Natural killer cell treated with Interleukin-12 subunit alpha and Interleukin-12 subunit beta and Interleukin-15 and Interleukin-18, amount 100 ng/mL, for 72 hours (primary cell): ENCODE results near the gene RALGPS1. TPM values are rescaled to one million over a fixed set of nuclear protein-coding genes. Genes with fewer than 3 reads are reported as not detected.
A peak's percentile ranks its signal among the peaks of the same experiment; 100 is the strongest.
"Not testable (repeated sequence)": the region's sequence is repeated elsewhere in the genome, so short reads cannot be mapped to it uniquely, and the experiment has no call there.

ENCODE experiments used
- ATAC-seq, 2 donors: fragments of 150-1000 bp; cut with Tn5 transposase in 1 of 2; sonication (Bioruptor Pico), chemical (Tn5 transposase) in 1 of 2; 2 replicates each; pipeline ENCODE4 v1.10.0; 2021
- DNase-seq: peaks from one replicate; pipeline ENCODE4 v3.0.0; 2022; ENCODE audit warnings: low spot score
- H3K27ac Mint-ChIP-seq, 2 donors: 1 replicate in 1 of 2; 2 replicates in 1 of 2; pipeline ENCODE4 v1.8.0; 2022; ENCODE audit warnings: mixed read lengths in 2 of 2, mild to moderate bottlenecking in 1 of 2, moderate library complexity in 1 of 2
- H3K27me3 Mint-ChIP-seq, 2 donors: 1 replicate in 1 of 2; 2 replicates in 1 of 2; pipeline ENCODE4 v1.8.0; 2022; ENCODE audit warnings: mixed read lengths in 2 of 2
- H3K36me3 Mint-ChIP-seq: one replicate; pipeline ENCODE4 v1.8.0; 2022; ENCODE audit warnings: mixed read lengths
- H3K4me1 Mint-ChIP-seq, 2 donors: 1 replicate in 1 of 2; 2 replicates in 1 of 2; pipeline ENCODE4 v1.8.0; 2022; ENCODE audit warnings: low read depth in 2 of 2, mixed read lengths in 2 of 2, mild to moderate bottlenecking in 1 of 2
- H3K4me3 Mint-ChIP-seq: one replicate; pipeline ENCODE4 v1.8.0; 2022; ENCODE audit warnings: mixed read lengths
- H3K9me3 Mint-ChIP-seq: 2 replicates; pipeline ENCODE4 v1.8.0; 2022; ENCODE audit warnings: mixed read lengths
- total RNA-seq, 2 donors: library from RNA; stranded (reverse); gene quantifications; one replicate each; pipeline ENCODE4 v1.2.3, GENCODE V29; 2022

The RALGPS1 gene
- total RNA-seq, 2 donors from 2014 or later: 4.4 to 7.0 TPM

- H3K9me3 Mint-ChIP-seq: no peaks in the 10 kb centered on the region
- no peak for ATAC-seq
- H3K27me3 Mint-ChIP-seq: peaks cover 0 to 10% of the 10 kb centered on the region in 2 donors
- no peak overlapping the region for H3K27ac Mint-ChIP-seq
- H3K4me3 Mint-ChIP-seq: no peak overlapping the region
- peaks cover 0 to 7% of the 10 kb centered on the region in 2 donors for H3K4me1 Mint-ChIP-seq
- DNase-seq: no peak
- no peaks in the 10 kb centered on the region for H3K36me3 Mint-ChIP-seq
Observed at GRCh38 chr9:127015921-127016512, 101.4 kb downstream of the RALGPS1 start.

GRCh38 chr9:127017979-127018378 is 103.4 kb downstream of the RALGPS1 start:
- not testable (repeated sequence) for H3K9me3 Mint-ChIP-seq, H3K4me3 Mint-ChIP-seq, ATAC-seq, H3K27ac Mint-ChIP-seq, DNase-seq, H3K4me1 Mint-ChIP-seq, H3K27me3 Mint-ChIP-seq, H3K36me3 Mint-ChIP-seq

GRCh38 chr9:127018935-127019334 is 104.4 kb downstream of the RALGPS1 start:
- DNase-seq (no peak), ATAC-seq (no peak)
- no peak overlapping the region for H3K27ac Mint-ChIP-seq
- no peak overlapping the region for H3K4me3 Mint-ChIP-seq
- H3K9me3 Mint-ChIP-seq: no peaks in the 10 kb centered on the region
- no peaks in the 10 kb centered on the region for H3K36me3 Mint-ChIP-seq
- no peaks in the 10 kb centered on the region for H3K27me3 Mint-ChIP-seq
- peaks cover 0 to 7% of the 10 kb centered on the region in 2 donors for H3K4me1 Mint-ChIP-seq

- H3K4me3 Mint-ChIP-seq: no peak overlapping the region
- ATAC-seq: no peak
- no peaks in the 10 kb centered on the region for H3K36me3 Mint-ChIP-seq
- H3K27me3 Mint-ChIP-seq: no peaks in the 10 kb centered on the region
- peaks cover 0 to 7% of the 10 kb centered on the region in 2 donors for H3K4me1 Mint-ChIP-seq
- H3K9me3 Mint-ChIP-seq: no peaks in the 10 kb centered on the region
- DNase-seq: no peak
- peak overlapping the region in 1 of 2 donors; percentile 19 for H3K27ac Mint-ChIP-seq
Observed at GRCh38 chr9:127020036-127020801, 105.6 kb downstream of the RALGPS1 start.

- ATAC-seq: no peak
- Mint-ChIP-seq H3K36me3 (no peaks in the 10 kb centered on the region), H3K27ac (peak overlapping the region in 1 of 2 donors; percentile 19), H3K4me3 (no peak overlapping the region), H3K9me3 (no peaks in the 10 kb centered on the region), H3K27me3 (no peaks in the 10 kb centered on the region), H3K4me1 (peaks cover 0 to 7% of the 10 kb centered on the region in 2 donors)
- DNase-seq: no peak
Observed at GRCh38 chr9:127020802-127021078, 106.2 kb downstream of the RALGPS1 start.

DNA sequence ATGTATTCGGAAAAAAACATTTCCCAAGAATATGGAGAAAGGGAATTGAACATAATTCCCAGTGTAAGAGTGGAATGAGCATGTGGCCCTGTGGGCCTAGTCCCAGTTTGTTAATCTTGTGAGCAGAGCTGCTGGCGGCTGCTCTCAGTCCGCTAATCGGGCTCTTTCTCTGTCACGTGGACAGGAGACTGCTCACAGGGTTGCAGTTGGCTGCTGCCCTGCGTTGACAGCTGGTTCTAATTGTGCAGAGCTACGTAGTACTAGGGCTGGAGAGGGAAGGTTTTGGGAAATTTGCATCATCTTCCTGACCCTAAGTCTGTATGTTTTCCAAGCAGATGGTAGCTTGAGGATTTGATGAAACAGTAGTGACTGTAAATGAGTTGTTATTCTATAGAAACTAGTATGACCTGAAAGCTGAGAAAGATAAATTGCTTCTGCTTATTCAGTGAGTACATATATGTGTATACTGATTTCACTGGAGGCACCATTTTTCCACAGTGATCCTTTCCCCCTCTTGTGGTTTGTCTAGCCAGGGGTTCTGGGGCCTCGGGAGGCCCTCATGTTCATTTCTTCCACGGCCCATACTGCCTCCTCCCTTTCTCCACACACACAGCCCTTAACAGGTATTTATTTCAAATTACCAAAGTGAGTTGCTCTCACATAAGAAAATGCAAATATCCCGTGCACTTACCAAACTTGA is 107.2 kb downstream of the RALGPS1 start:
- H3K4me1 Mint-ChIP-seq: peaks cover 0 to 7% of the 10 kb centered on the region in 2 donors
- H3K9me3 Mint-ChIP-seq: no peaks in the 10 kb centered on the region
- DNase-seq (no peak), ATAC-seq (no peak)
- no peak overlapping the region for H3K27ac Mint-ChIP-seq
- H3K36me3 Mint-ChIP-seq: no peaks in the 10 kb centered on the region
- no peaks in the 10 kb centered on the region for H3K27me3 Mint-ChIP-seq
- H3K4me3 Mint-ChIP-seq: no peak overlapping the region

- H3K4me1 Mint-ChIP-seq: peaks cover 0 to 11% of the 10 kb centered on the region in 2 donors
- no peak for DNase-seq
- H3K4me3 Mint-ChIP-seq: no peak overlapping the region
- ATAC-seq: no peak
- no peak overlapping the region for H3K27ac Mint-ChIP-seq
- H3K27me3 Mint-ChIP-seq: no peaks in the 10 kb centered on the region
- no peaks in the 10 kb centered on the region for H3K9me3 Mint-ChIP-seq
- no peaks in the 10 kb centered on the region for H3K36me3 Mint-ChIP-seq
Observed at GRCh38 chr9:127022913-127023660, 108.5 kb downstream of the RALGPS1 start.

DNA sequence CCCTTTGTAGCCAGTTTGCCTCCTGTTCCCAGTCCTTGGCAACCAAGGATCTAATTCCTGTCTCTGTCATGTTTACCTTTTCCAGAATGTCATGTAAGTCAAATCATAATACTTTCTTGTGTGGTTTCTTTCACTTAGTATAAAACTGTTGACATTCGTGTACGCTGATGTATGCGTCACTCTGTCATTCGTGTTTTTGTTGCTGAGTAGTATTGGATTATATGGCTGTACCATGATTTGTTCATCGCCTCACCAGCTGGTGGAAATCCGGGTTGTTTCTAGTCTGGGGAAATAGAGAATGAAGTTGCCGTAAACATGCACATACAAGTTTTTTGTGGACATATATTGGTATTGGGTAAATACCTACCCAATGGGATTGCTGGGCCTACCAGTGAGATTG is 110.5 kb downstream of the RALGPS1 start:
- Mint-ChIP-seq H3K27me3 (no peaks in the 10 kb centered on the region), H3K36me3 (no peaks in the 10 kb centered on the region), H3K27ac (no peak overlapping the region), H3K4me1 (peaks cover 0 to 10% of the 10 kb centered on the region in 2 donors), H3K9me3 (no peaks in the 10 kb centered on the region), H3K4me3 (no peak overlapping the region)
- ATAC-seq (no peak), DNase-seq (no peak)

- H3K36me3 Mint-ChIP-seq: no peaks in the 10 kb centered on the region
- H3K9me3 Mint-ChIP-seq: no peaks in the 10 kb centered on the region
- H3K27ac Mint-ChIP-seq: no peak overlapping the region
- DNase-seq (no peak), ATAC-seq (no peak)
- peaks cover 0 to 3% of the 10 kb centered on the region in 2 donors for H3K4me1 Mint-ChIP-seq
- H3K4me3 Mint-ChIP-seq: no peak overlapping the region
- H3K27me3 Mint-ChIP-seq: no peaks in the 10 kb centered on the region
Observed at GRCh38 chr9:127027694-127028093, 113.1 kb downstream of the RALGPS1 start.

DNA sequence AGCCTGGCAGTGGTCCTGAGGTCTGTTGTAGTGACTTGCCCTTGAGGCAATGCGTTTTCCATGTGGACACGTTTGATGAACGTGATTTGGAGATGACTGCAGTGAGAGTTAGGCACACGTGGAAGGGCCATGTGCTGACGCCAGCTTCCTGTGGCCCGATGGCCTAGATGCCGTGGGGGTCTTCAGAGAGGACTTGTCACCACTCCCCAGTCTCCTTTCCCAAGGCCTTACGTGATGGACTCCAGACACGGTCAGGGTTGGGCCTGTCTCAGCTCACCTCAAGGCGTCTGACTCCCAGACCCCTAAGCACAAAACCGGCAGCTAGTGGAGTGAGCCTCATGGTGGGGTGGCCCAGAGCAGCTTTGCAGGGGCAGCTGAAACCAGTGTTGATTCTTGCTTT is 115.0 kb downstream of the RALGPS1 start:
- ATAC-seq (no peak), DNase-seq (no peak)
- no peak overlapping the region for H3K27ac Mint-ChIP-seq
- H3K9me3 Mint-ChIP-seq: no peaks in the 10 kb centered on the region
- H3K36me3 Mint-ChIP-seq: no peaks in the 10 kb centered on the region
- peaks cover 0 to 3% of the 10 kb centered on the region in 2 donors for H3K4me1 Mint-ChIP-seq
- H3K27me3 Mint-ChIP-seq: no peaks in the 10 kb centered on the region
- H3K4me3 Mint-ChIP-seq: no peak overlapping the region

GRCh38 chr9:127030814-127031740 is 116.5 kb downstream of the RALGPS1 start:
- Mint-ChIP-seq H3K4me3 (no peak overlapping the region), H3K36me3 (no peaks in the 10 kb centered on the region), H3K27me3 (no peaks in the 10 kb centered on the region), H3K27ac (no peak overlapping the region), H3K9me3 (no peaks in the 10 kb centered on the region), H3K4me1 (peaks cover 0 to 3% of the 10 kb centered on the region in 2 donors)
- DNase-seq (no peak), ATAC-seq (no peak)

DNA sequence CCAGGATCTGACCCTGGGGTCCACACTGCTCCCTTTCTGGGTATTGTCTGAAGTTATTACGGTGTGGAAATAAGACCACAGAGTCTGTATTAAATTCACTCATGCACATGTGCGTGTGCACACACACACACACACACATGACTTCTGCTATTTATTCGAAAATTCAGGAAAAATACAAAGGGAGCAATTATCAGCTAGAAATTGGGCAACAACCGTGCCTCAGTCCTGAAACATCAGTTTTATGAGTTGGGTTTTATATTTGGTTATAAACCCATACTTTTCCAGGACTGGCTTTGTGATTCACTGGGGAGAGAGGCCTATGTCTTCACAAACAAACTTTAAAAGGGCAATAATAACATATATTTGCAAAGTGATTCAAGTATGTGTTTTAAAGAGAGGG is 117.7 kb downstream of the RALGPS1 start:
- Mint-ChIP-seq H3K27ac (no peak overlapping the region), H3K4me1 (no peaks in the 10 kb centered on the region)

DNA sequence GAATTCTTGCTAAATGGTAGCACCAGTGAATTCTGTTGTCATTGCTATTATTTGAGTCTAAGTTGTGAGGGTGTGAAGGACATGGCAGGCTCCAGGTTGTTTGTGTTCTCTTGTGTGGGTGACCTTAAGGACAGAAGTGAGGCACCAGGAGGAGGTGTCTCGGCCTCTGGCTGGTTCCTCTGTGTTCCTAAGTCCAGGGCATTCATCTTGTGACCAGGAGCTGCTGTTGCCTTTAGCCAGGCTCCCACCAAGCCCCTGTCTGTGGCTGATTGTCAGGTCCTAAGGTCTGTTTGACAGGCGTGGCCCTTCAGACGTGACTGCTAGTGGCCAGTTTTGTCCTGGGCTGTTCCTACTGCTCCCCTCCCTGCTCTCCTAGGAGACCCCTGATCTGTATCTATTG is 118.5 kb downstream of the RALGPS1 start:
- Mint-ChIP-seq H3K9me3 (no peaks in the 10 kb centered on the region), H3K4me3 (no peak overlapping the region), H3K4me1 (no peaks in the 10 kb centered on the region), H3K27me3 (no peaks in the 10 kb centered on the region), H3K27ac (no peak overlapping the region), H3K36me3 (no peaks in the 10 kb centered on the region)
- ATAC-seq (no peak), DNase-seq (no peak)

More for the DNA sequence above, 117.7 kb downstream of the RALGPS1 start:
- H3K9me3 Mint-ChIP-seq: no peaks in the 10 kb centered on the region
- no peaks in the 10 kb centered on the region for H3K36me3 Mint-ChIP-seq
- no peaks in the 10 kb centered on the region for H3K27me3 Mint-ChIP-seq
- H3K4me3 Mint-ChIP-seq: no peak overlapping the region
- DNase-seq (no peak), ATAC-seq (no peak)
